NCI-H2227 (cell line): Measurements from ENCODE around the gene NAV2.
A peak's percentile ranks its signal among the peaks of the same experiment; 100 is the strongest.
"Not testable (repeated sequence)": the region's sequence is repeated elsewhere in the genome, so short reads cannot be mapped to it uniquely, and the experiment has no call there.

ENCODE experiments used
- DNase-seq: peaks from one replicate; lab custom pipeline; 2025; ENCODE audit not compliant: unreplicated experiment; lab: John Stamatoyannopoulos, UW

NAV2 gene

DNA sequence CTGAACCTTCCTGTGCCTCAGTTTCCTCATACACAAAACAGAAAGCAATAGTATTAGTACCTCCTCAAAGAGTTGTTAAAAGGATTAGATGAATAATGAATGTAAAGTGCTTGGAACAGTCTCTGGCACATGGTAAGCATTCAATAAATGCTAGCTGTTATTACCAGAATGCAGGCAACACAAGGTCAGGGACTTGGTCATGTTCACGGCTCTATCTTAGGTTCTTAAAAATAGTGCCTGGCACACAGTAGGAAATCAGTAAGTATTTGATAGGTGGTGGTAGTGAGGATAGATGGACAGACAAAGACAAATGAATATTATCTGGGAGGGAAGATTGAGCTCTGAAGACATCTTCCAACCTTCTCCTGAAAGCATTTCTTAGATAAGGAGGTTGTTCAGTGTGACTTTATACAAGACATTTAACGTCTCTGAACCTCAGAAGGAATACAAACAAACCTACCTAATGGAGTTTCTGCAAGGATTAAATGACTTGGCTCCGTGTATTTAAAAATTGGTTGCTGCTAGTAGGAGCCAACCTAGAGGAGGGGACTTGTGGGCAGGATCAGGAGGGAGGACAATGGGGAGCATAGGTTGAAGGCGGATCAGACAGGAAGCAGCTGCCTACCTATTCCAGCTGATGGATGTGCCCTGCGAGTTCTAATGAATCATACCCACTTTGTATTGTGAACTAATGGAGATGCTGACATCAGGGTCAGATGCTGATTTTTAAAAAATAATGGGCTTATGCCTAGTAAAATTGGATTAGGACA is 353.6 kb downstream of the NAV2 start:
- no peak for DNase-seq

DNA sequence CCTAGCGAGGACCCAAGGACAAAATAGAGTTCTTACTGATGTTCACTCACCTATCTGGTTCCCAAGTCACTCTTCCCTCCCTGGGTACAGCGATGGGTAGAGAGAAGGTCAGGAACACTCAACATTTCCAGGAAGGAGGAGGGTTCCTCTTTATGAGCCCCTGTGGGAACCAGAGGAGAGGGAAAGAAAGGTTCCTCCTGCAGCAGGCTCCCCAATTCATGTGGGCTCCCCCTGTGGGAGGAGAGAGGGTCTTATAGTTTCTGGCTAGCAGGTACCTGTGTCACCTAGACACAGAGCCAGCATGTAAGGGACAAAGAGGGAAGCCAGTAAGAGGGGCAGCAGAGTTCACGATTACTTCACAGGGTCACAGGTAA is 354.1 kb downstream of the NAV2 start:
- DNase-seq: no peak

DNA sequence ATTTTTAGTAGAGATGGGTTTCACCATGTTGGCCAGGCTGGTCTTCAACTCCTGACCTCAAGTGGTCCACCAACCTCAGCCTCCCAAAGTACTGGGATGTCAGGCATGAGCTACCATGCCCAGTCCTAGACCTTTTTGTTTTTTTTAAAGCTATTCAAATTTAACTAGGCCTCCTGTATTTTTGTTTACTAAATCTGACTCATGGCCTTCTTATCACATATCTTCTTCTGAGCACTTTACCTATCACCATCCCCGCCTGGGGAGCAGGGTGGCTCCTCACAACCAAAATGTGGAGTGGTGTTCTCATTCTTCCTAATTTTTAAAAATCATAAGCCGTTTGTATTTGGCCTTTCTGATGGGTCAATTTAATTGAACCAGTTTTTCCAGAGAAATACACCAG is 355.0 kb downstream of the NAV2 start:
- no peak for DNase-seq

DNA sequence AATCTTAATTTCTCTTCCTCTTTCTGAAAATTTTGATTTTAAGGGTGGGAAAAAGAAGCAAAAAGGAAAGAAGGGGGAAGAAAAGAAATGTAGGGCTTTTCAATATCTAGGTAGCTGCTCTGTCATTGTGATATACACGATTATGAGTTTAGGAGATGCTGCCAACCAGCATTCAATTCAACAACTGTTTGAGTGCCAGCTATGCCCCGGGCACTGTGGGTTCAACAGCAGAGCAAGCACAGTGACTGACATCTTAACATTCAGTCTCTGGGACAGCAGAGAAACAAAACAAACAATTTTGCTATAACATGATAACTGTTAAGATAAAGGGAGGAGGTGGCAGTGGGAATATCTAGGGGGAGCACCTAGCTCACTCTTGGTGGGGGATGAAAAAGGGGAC is 356.1 kb downstream of the NAV2 start:
- no peak for DNase-seq

GRCh38 chr11:20070459-20070858 is 357.8 kb downstream of the NAV2 start:
- DNase-seq: no peak

DNA sequence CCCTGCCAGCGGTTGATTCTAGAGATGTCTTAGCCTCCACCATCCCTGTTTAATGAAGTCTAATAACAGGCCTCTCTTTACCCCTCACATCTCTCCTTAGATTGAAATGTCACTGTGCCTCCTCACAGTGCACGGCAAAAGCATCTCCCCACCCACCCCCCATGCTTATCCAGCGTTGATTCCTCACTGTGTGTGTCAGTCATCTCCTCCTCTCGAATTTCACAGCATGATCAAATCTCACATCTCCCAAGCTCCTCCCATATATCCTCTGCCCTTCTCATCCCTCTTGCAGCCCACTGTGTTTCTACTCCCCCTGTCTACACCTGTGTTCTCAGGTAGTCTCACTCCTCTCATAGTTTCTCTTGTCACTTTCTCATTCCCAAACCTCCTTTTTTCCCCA is 363.0 kb downstream of the NAV2 start:
- peak; percentile 29 for DNase-seq

DNA sequence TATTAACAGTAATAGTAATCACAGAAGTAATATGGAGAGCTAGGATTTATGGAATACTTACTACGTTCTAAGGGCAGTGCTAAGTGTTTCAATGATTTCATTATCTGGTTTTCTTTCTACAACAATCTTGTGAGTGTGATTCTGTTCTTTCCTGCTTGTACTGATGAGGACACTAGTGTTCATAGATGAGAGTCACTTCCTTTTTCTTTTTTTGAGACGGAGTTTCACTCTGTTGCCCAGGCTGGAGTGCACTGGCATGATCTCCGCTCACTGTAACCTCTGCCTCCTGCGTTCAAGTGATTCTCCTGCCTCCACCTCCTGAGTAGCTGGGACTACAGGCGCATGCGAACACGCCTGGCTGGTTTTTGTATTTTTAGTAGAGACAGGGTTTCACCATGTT is 366.2 kb downstream of the NAV2 start:
- no peak for DNase-seq

DNA sequence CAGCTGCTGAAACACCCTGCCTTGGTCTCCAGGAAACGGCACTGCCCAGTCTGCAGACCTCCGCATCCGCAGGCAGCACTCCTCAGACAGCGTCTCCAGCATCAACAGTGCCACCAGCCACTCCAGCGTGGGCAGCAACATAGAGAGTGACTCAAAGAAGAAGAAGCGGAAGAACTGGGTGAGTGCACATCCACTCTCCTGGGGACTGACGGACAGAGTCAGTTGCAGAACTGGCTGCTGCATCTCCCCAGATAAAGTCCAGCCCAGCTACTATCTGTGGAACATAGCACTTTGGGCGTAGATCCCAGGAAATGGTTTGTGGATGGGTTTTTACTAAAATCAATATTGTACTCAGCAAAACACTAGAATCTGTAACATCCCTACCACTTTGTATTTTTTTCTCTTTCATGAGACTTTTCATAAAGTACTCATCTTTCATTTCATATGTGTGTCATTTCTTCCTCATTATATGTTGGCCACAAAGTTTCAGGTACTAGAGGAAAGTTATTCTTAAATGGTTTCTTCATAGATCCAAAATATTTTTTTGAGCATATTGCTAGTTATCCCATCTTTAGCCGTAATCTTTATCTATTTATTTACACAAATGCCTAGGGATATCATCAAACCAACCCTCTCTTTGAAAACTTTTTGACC is 367.5 kb downstream of the NAV2 start:
- DNase-seq: no peak

- no peak for DNase-seq
Measured at GRCh38 chr11:20081336-20081735, 368.7 kb downstream of the NAV2 start.

DNA sequence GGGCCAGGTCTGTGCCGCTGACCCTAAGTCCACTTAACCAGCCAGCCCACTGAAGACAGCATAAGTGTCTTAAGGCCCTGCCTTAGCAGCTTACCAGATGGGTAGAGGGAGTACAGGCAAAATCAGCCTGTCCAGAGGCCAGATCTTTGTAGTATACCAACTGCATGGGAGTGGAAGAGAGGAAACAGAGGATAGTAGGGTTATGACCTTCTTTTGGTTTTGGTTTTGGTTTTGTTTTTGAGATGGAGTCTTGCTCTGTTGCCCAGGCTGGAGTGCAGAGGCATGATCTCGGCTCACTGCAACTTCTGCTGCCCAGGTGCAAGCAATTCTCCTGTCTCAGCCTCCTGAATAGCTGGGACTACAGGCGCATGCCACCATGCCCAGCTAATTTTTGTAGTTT is 371.2 kb downstream of the NAV2 start:
- not testable (repeated sequence) for DNase-seq

DNA sequence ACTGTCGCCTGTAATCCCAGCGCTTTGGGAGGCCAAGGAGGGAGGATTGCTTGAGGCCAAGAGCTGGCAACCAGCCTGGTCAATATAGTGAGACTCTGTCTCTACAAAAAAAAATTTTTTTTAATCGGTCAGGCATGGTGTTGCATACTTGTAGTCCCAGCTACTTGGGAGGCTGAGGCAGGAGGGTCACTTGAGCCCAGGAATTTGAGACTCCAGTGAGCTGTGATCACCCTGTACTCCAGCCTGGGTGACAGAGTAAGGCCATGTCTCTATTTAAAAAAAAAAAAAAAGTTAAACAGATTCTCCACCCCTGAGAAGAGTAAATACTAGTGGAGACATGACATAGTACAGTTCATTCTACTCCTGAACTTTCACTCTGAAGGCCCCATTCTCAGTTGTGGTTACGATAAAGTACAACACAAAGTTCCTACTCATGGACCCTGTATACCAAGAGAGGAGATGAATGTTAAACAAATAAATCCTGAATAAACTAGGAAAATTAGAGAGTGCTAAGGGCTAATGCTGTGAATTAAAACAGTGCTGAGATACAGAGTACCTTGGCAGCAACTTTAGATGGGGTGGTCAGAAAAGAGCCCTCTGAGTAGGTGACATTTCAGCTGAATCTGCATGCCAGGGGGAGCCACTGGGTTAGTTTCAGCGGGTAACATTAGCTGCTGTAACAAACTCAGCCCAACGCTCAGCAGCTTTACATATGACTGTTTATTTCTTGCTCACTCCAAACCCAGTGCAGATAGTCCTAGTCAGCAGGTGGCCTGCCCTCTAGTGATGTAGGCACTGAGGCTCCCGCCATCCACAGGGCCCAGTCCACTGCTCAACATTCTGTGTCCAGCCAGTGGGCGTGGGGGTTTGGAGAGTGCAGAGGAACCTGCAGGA is 372.5 kb downstream of the NAV2 start:
- no peak for DNase-seq

GRCh38 chr11:20085918-20086317 is 373.3 kb downstream of the NAV2 start:
- no peak for DNase-seq

- no peak for DNase-seq
Measured at GRCh38 chr11:20087118-20087521, 374.5 kb downstream of the NAV2 start.

GRCh38 chr11:20088397-20089225 is 376.0 kb downstream of the NAV2 start:
- DNase-seq: no peak

DNA sequence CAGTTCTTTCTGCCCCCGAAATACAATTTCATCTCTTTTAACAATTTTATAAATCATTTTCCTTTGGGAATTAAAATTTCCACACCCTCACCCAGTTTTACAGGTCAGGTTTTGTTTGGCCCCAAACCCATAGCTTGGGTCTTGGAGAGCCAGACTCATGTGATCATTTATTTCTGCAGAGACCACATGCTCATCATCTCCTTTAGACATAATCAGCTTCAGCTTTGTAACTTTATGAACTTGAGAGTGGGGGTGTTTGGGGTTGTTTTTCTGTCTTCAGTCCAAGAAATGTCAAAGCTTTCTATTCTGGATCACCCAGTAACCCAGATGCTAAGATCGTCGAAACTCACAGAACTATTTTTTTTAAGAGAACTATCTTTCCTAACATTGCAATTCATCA is 376.7 kb downstream of the NAV2 start:
- no peak for DNase-seq

DNA sequence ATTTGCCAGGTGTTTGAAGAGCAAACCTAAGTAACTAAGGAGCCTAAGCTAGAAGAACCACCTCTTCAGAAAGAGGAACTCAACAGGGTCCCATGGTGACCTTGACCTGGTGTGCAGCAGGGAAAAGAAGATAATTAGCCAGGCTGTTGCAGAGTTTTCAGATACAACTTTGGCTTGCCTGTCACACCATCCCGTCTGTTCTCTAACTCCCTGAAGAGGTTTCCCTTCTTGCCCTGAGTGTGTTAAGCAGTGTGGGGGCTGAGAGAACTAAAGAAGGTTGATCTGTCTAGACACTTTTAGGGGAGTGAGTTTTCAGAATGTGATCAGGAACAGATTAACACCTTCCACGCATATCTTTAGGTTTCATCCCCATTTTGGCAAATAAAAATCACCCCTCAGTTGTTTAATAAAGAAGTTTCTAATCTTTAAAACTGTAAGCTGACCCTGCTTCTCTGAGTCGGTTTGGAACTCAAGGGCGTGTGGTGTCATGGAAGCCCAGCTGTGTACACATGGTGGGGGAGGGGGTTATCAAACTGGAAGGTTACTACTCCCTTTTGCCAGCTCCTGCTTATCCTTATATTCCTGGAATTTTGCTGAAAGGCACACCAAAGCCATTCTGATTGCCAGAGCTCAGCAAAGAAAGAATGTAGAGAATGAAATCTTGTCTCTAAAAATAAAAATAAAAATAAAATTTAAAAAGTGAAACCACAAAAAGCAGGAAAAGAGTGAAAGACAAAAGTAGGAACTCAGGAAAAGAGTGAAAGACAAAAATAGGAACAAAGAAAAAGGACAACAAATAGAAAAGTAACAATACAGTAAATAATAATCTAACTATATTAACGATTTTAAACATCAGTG is 377.4 kb downstream of the NAV2 start:
- DNase-seq: no peak

DNA sequence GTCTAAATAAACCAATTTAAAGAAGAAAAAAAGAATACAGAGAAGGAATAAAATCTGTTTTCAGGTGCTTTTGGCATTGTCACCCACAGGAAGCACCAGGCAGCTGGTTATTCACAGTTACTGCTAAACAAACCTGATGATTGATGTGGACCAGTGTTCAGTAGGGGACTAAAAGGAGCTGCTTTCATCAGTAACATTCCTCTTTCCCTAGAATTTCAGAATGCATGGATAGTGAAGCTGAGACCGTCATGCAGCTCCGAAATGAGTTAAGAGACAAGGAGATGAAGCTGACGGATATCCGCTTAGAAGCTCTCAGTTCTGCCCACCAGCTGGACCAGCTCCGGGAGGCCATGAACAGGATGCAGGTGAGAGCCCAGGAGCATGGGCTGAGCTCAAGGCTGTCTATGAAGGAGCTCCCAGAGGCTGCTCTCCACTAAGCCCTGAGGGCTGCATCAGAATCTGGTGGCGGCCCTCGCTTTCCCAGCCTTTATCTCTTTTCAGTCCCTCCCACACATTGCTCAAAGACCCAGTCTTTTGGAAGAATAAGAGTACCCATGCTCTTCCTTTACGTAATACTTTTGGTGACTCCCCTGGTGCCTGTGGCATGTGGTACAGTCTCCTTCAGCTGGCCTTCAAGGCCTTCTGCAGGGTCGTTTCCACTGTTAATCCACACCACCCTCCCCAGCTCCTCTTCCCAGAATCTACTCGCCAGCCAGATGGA is 378.2 kb downstream of the NAV2 start:
- DNase-seq: no peak

DNA sequence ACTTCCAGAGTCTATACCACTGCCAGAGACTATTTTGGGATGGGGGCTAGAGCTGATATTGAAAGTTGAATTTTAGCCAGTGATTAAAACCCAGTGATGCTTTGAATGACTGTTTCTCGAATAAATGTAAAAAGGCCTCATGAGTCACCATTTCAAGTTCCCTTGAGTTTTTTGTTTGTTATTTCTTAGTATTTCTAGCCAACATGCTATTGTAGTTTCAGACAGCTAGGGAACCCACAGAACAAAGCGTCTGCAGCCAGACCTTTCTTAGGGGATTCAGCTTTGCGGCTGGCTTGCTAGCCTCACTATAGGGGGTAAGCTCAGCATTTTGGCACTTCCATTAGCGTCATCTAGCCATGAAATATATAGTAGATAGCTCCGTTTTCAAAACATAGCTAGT is 381.1 kb downstream of the NAV2 start:
- no peak for DNase-seq

DNA sequence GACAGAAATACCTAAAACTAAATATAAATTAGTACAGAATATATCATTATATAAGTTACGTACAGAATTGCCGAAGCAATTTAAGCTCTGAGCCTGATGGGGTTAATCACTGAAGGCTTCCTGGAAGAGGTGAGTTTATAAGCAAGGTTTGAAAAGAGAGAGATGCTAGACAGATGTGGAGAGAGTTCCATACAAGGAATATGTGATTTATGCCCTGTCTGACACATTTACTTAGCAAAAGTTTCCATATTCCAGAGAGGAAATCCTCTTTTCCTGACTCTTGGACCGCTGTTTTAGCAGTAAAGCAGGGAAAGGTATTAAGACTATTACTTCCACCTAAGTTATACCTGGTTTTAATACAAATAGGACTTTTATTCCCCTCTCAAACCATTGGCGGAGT is 382.6 kb downstream of the NAV2 start:
- no peak for DNase-seq
